Measurements from ENCODE around the gene IKZF2. TPM values are rescaled to one million over a fixed set of nuclear protein-coding genes. Genes with fewer than 3 reads are reported as not detected.

The IKZF2 gene
- total and polyA plus RNA-seq, 8 donors: 0.65 to 8.6 (median 3.2) TPM

GRCh38 chr2:213156717-213157116 is 5.3 kb upstream of the IKZF2 start:
- TF ChIP-seq CTCF (IDR thresholded peaks at IDR 0.05): no peak
- 65 to 76% methylated on average over 2 of the region's 2 CpGs for WGBS, 2 donors
- Histone ChIP-seq H3K36me3 (no peaks in the 10 kb centered on the region), H3K27ac (no peak overlapping the region), H3K4me1 (peaks cover 0 to 6% (median 4%) of the 10 kb centered on the region in 3 donors), H3K9me3 (no peaks in the 10 kb centered on the region), H3K4me3 (no peak overlapping the region), H3K27me3 (no peaks in the 10 kb centered on the region)
- ATAC-seq: no peak
- intact Hi-C loops (cut with DNase I): loop anchor here in 1 of 3 donors (10.0 kb wide), 1 partner anchor 382 kb away; no protein-coding TSS in a partner anchor
- no peak for FAIRE-seq
- DNase-seq: no peak

- 22 to 26% methylated on average over 6 of the region's 6 CpGs for WGBS, 2 donors
- no peaks in the 10 kb centered on the region for H3K9me3 ChIP-seq
- DNase-seq (no peak), FAIRE-seq (no peak), ATAC-seq (no peak)
- intact Hi-C loops (cut with DNase I): loop anchor here in 2 of 3 donors (5.0 to 10.0 kb wide), 2 partner anchors 376 to 378 kb away; no protein-coding TSS in a partner anchor
- peak overlapping the region; percentile 57 to 83 (median 80) for H3K4me3 ChIP-seq
- peak overlapping the region in 2 of 4 donors; percentile 97 to 98 for H3K27ac ChIP-seq
- peaks cover 0 to 18% (median 4%) of the 10 kb centered on the region in 3 donors for H3K4me1 ChIP-seq
- H3K27me3 ChIP-seq: no peaks in the 10 kb centered on the region
- no peak for TF ChIP-seq CTCF (IDR thresholded peaks at IDR 0.05)
- no peaks in the 10 kb centered on the region for H3K36me3 ChIP-seq
These were observed 1.5 kb upstream of the IKZF2 start for GRCh38 chr2:213152888-213153287.

- FAIRE-seq (peak; percentile 37), DNase-seq (peak; percentile 61 to 85 (median 70)), ATAC-seq (peak; percentile 62 to 77 (median 74))
- intact Hi-C loops (cut with DNase I): loop anchor here in 2 of 3 donors (5.0 to 10.0 kb wide), 2 partner anchors 375 to 377 kb away; no protein-coding TSS in a partner anchor
- Histone ChIP-seq H3K36me3 (no peaks in the 10 kb centered on the region), H3K27ac (peak overlapping the region; percentile 92 to 98 (median 95)), H3K4me3 (peak overlapping the region; percentile 57 to 83 (median 80)), H3K9me3 (no peaks in the 10 kb centered on the region), H3K27me3 (no peaks in the 10 kb centered on the region), H3K4me1 (peaks cover 0 to 18% (median 4%) of the 10 kb centered on the region in 3 donors)
- TF ChIP-seq CTCF (IDR thresholded peaks at IDR 0.05): no peak
- 0 to 1% methylated on average over 39 of the region's 39 CpGs for WGBS, 2 donors
These were observed 818 bp upstream of the IKZF2 start for GRCh38 chr2:213152065-213152794.

GRCh38 chr2:213150315-213151097 is 906 bp downstream of the IKZF2 start:
- Histone ChIP-seq H3K9me3 (no peaks in the 10 kb centered on the region), H3K27me3 (no peaks in the 10 kb centered on the region), H3K36me3 (no peaks in the 10 kb centered on the region), H3K4me3 (peak overlapping the region; percentile 33 to 83 (median 58)), H3K27ac (peak overlapping the region in 3 of 4 donors; percentile 30 to 86 (median 83)), H3K4me1 (peaks cover 0 to 19% (median 4%) of the 10 kb centered on the region in 3 donors)
- WGBS, 2 donors: 2 to 3% methylated on average over 8 to 10 of the region's 10 CpGs
- intact Hi-C loops (cut with DNase I): loop anchor here in 2 of 3 donors (5.0 to 10.0 kb wide), 2 partner anchors 373 to 376 kb away; no protein-coding TSS in a partner anchor
- DNase-seq (peak in 3 of 6 donors; percentile 4 to 31 (median 9)), FAIRE-seq (no peak), ATAC-seq (peak in 3 of 4 donors; percentile 4 to 10 (median 6))
- TF ChIP-seq CTCF (IDR thresholded peaks at IDR 0.05): no peak
